IPS-15b (cell line): ENCODE data around the gene CDKN1C.

Source experiments
- H3K27me3 ChIP-seq: one replicate; pipeline ENCODE4 v1.6.1; 2013; ENCODE audit warnings: low read length; ENCODE audit not compliant: control insufficient read depth, insufficient read depth
- H3K36me3 ChIP-seq: one replicate; pipeline ENCODE4 v1.6.1; 2013; ENCODE audit warnings: low read length; ENCODE audit not compliant: control insufficient read depth, insufficient read depth
- H3K4me1 ChIP-seq: one replicate; pipeline ENCODE4 v1.6.1; 2013; ENCODE audit warnings: mild to moderate bottlenecking, low read length; ENCODE audit not compliant: control insufficient read depth, insufficient read depth
- H3K4me3 ChIP-seq: one replicate; pipeline ENCODE4 v1.5.1; 2013; ENCODE audit warnings: low read depth, low read length
- H3K9ac ChIP-seq: one replicate; pipeline ENCODE4 v1.6.1; 2013; ENCODE audit warnings: low read depth, mild to moderate bottlenecking, low read length
- H3K9me3 ChIP-seq: one replicate; pipeline ENCODE4 v1.6.1; 2013; ENCODE audit warnings: mild to moderate bottlenecking, low read length; ENCODE audit not compliant: control insufficient read depth, insufficient read depth

The CDKN1C gene

DNA sequence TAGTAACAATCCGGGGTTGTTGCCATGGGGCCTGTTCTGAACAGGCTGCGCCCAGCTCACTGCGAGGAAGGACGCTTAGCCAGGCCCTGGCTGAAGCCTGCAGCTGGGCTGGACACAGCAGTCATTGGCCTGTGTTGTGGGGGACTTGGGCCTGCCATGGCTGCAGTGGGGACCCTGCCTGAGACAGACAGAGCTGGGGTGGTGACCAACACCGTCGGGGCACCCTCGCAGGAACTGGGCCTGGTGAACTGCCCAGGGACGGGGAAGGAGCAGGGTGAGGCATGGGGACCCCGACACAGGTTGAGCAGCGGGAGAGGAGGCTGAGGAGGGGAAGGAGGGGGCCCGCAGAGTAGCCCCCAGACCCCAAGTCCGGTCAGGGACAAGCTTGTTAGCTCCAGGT is 34.8 kb upstream of the CDKN1C start:
- Histone ChIP-seq H3K4me3 (no peak overlapping the region), H3K4me1 (no peaks in the 10 kb centered on the region), H3K9ac (no peak overlapping the region)

DNA sequence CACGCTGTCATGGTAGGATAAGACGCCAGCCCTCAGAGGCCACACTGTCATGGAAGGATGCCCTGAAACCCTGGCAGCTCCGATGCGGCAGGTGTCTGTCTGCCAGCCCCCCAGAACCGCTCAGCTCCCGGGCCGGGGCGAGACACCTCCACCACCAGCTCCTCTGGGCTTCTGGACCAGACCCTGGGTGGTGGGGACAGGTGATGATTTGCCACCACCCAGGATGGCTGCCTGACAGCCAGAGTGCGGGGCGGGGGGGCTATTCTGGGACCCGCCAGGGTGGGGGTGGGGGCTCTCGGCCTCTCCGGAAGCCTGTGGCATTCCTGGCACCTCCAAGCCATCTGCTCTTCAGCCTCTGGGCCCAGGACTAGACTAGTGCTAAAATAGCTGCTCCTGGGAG is 34.3 kb upstream of the CDKN1C start:
- H3K4me3 ChIP-seq, result no peak overlapping the region
- H3K36me3 ChIP-seq, result no peaks in the 10 kb centered on the region
- H3K4me1 ChIP-seq, result no peaks in the 10 kb centered on the region
- H3K9ac ChIP-seq, result no peak overlapping the region
- H3K27me3 ChIP-seq, result no peaks in the 10 kb centered on the region
- H3K9me3 ChIP-seq, result no peaks in the 10 kb centered on the region

More for the DNA sequence above, 34.8 kb upstream of the CDKN1C start:
- no peaks in the 10 kb centered on the region for H3K36me3 ChIP-seq
- H3K27me3 ChIP-seq, result no peaks in the 10 kb centered on the region
- H3K9me3 ChIP-seq, result no peaks in the 10 kb centered on the region

DNA sequence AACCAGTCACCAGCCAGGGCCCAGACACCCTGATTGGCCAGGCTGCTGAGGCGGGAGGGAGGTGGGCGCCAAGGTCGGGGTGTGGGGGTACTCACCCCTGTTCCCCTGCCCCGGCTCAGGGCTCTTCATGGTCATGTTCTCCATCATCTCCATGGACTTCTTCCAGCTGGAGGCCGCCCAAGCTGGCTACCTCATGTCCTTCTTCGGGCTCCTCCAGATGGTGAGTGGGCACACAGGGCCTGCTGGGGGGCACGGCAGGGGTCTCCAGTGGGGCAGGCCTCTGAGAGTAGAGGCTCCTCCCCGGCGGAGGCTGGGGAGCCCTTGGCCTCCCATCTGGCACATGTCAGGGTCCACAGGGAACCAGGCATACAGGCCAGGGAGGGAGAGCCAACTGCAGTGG is 33.6 kb upstream of the CDKN1C start:
- H3K36me3 ChIP-seq, result no peaks in the 10 kb centered on the region
- no peak overlapping the region for H3K9ac ChIP-seq
- H3K4me1 ChIP-seq, result no peaks in the 10 kb centered on the region
- H3K9me3 ChIP-seq, result no peaks in the 10 kb centered on the region
- H3K27me3 ChIP-seq, result no peaks in the 10 kb centered on the region
- H3K4me3 ChIP-seq, result no peak overlapping the region

DNA sequence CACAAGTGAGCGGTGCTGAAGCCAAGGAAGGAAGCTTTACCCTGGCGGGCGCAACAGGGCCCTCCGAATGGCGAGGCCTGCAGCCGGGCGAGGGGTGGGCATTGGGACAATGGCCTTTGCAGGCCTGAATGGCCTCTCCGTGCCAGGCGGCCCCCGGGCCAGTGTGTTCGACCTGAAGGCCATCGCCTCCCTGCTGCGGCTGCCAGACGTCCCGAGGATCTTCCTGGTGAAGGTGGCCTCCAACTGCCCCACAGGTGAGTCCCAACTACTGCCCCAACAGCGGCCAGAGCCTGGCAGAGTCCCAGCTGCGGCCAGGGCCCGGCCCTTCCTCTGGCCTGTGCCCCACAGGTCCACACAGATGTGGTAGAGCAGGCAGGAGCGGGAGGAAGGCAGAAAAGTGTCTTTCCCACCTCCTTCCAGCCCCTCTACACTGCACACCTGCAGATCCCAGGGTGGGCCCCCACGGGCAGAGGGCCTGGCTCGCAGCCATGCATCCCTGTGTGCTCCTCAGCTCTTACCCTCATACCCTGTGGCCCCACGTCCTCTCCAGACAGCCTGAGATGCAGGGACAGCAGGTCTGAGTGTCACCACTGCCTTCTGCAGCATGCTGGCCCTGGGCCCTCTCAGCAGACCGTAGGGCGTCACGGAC is 32.4 kb upstream of the CDKN1C start:
- no peaks in the 10 kb centered on the region for H3K4me1 ChIP-seq
- no peak overlapping the region for H3K9ac ChIP-seq

DNA sequence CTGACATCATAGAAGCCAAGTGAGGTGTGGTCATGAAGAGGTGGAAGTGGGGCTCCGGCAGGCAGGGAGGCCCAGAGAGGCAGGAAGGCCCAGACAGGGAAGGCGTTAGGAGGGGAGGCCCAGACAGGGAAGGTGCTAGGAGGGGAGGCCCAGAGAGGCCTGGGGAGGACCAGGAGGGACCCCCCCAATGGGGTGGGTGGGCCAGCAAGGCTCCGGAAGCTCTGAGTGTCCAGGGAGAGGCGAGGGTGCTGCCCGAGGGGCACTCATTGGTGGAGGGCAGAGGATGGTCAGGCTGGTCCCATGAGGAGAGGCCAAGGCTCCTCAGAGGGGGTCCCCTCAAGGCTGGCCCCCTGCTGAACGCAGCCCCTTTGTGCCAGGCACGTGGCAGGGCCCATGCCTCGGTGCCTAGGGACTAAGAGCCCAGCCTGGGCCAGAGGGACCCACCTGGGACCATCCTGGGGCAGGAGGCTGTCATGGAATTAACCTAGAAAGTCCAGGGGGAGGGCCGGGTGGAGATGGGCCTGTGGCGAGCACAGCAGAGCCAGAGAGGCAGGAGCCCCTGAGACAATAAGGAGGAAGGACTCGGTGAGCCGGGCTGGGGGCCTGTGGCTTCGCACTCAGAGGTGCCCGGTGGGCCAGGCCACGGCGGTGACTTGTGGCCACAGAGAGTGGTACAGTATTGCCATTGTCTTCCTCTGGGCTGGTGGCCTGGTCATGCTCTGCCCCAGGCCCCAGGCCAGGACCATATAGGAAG is 31.5 kb upstream of the CDKN1C start:
- Histone ChIP-seq H3K36me3 (no peaks in the 10 kb centered on the region), H3K9ac (no peak overlapping the region), H3K27me3 (no peaks in the 10 kb centered on the region), H3K4me3 (no peak overlapping the region), H3K4me1 (no peaks in the 10 kb centered on the region), H3K9me3 (no peaks in the 10 kb centered on the region)

More for the DNA sequence above, 32.4 kb upstream of the CDKN1C start:
- no peaks in the 10 kb centered on the region for H3K27me3 ChIP-seq
- H3K9me3 ChIP-seq, result no peaks in the 10 kb centered on the region
- H3K36me3 ChIP-seq, result no peaks in the 10 kb centered on the region
- H3K4me3 ChIP-seq, result no peak overlapping the region

DNA sequence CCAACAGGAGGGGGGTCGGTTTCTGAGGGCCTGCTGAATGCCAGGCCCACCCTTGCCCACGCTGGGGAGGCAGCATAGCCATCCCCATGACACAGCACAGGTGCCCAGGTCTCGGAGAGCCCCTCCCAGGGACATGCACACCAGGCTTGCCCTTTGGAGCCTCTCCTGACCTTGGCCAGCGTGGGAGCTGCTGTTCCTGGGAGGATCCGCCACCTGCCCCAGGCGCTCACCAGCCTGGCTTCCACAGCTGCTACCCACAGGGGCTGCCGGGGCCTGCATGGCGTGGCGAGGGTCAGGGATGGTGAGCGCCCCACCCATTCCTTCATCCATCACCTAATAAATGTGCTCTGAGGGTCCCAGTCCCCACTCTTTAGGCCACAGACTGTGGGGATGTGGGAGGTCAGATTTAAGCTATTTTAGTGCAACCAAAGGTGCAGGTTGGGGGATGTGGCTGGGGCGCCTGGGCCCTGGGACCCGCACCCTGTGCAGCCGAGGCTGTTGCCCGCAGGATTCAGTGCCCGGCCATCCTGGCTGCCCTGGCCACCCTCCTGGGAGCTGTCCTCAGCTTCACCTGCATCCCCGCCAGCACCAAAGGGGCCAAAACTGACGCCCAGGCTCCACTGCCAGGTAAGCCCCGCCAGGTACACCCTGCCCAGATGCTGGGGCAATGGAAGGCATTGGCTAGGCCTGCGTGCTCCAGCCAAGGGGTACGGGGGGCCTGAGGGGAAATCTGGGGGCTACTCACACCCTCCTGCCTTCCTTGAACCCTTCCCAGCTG is 30.7 kb upstream of the CDKN1C start:
- Histone ChIP-seq H3K36me3 (no peaks in the 10 kb centered on the region), H3K9ac (no peak overlapping the region), H3K27me3 (no peaks in the 10 kb centered on the region), H3K4me3 (no peak overlapping the region), H3K9me3 (no peaks in the 10 kb centered on the region), H3K4me1 (no peaks in the 10 kb centered on the region)

DNA sequence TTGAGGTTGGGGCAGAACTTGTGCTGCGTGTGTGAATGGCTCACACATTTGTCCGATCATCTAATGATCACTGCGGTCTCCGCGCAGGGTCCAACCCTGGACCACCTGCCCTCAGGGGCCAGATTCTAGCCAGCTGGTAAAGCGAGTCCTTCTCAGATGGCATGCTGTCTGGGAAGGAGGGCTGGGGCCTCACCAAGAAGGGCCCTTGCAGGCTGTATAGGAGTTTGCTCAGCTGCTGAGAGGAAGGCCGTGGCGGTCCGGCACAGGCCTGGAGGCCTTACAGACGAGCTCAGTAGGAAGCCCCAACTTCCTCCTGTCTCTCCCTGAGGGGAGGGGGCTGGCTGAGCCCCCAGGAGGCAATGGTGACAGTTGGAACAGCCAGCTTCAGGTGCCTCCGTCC is 29.9 kb upstream of the CDKN1C start:
- no peak overlapping the region for H3K9ac ChIP-seq
- no peak overlapping the region for H3K4me3 ChIP-seq
- no peaks in the 10 kb centered on the region for H3K27me3 ChIP-seq
- H3K4me1 ChIP-seq, result no peaks in the 10 kb centered on the region
- no peaks in the 10 kb centered on the region for H3K9me3 ChIP-seq
- H3K36me3 ChIP-seq, result no peaks in the 10 kb centered on the region

DNA sequence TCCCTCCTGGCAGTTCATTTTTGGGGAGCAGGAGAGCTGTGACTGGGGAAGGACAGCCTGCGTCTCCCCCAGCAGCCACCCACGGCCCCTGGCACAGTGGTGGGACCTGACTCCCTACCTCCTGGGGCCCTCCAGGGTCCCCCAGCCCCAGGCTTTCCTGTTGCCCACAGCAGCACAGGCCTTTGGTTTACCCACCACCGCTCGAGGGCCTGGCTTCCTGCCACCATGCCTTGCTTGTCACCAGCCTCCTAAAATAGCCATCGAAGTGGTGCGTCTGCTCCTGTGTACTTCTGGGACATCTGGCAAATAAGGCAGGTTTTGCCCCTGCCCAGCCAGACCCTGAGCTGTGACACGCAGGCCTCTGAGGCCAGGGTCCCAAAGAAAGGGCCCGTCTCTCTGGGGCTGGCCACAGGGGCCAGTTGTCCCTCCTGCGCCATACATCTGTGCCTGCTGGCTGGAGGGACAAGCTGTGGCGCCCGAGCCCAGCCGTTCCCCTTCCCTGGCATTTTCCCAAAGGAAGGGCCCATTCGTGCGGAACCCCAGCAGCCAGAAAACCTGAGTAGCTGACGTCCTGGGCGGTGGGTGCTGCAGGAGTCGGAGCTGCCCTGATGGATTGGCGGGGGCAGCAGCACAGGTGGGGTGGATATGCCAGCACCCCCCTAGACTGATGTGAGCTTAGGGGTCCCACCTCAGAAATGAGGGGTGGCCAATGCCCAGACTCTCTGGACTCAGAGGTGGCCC is 29.1 kb upstream of the CDKN1C start:
- H3K36me3 ChIP-seq, result no peaks in the 10 kb centered on the region
- no peaks in the 10 kb centered on the region for H3K27me3 ChIP-seq
- no peak overlapping the region for H3K4me3 ChIP-seq
- H3K9me3 ChIP-seq, result no peaks in the 10 kb centered on the region
- no peak overlapping the region for H3K9ac ChIP-seq
- H3K4me1 ChIP-seq, result no peaks in the 10 kb centered on the region

DNA sequence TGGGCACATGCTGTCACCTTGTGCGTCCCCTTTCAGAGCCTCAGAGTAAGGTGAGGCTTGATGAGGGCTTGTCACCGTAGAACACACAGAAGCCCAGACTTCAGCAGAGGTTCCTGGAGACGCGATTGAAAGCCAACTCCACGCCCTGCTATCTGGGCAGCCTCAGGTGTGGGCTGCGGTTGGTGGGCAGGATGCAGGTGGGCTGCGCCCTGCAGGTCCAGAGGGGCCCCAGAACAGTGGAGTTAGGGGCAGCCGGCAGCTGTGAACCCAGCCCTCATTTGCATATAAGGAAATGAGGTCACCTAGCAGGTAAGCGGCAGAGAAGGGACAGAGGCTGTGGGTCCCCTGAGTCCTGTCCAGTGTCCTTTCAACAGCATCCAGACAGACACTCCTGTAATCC is 28.2 kb upstream of the CDKN1C start:
- no peaks in the 10 kb centered on the region for H3K36me3 ChIP-seq
- no peaks in the 10 kb centered on the region for H3K9me3 ChIP-seq
- H3K9ac ChIP-seq, result no peak overlapping the region
- no peak overlapping the region for H3K4me3 ChIP-seq
- H3K4me1 ChIP-seq, result no peaks in the 10 kb centered on the region
- no peaks in the 10 kb centered on the region for H3K27me3 ChIP-seq

DNA sequence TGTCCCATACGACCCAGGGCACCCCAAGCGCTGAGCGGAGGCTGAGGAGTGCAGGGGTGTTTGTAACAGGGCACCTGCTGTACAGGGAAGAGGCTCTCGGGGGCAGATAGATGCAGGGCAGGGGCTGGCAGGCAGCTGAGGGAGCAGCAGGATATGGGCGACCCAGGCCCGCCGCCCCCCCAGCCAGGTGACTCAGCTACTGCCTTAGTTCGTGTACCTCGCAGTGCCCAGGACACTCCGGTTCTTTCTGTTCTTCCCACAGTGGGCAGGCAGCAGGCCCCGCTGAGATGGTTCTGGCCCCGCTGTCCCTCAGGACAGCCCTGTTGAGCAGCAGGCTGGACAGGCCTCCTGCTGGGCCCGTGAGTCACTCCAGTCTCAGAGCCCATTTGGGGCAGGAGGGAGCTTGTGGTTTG is 27.4 kb upstream of the CDKN1C start:
- no peaks in the 10 kb centered on the region for H3K4me1 ChIP-seq
- no peak overlapping the region for H3K4me3 ChIP-seq
- H3K36me3 ChIP-seq, result peaks cover 4% of the 10 kb centered on the region
- no peak overlapping the region for H3K9ac ChIP-seq
- H3K9me3 ChIP-seq, result no peaks in the 10 kb centered on the region
- H3K27me3 ChIP-seq, result no peaks in the 10 kb centered on the region

DNA sequence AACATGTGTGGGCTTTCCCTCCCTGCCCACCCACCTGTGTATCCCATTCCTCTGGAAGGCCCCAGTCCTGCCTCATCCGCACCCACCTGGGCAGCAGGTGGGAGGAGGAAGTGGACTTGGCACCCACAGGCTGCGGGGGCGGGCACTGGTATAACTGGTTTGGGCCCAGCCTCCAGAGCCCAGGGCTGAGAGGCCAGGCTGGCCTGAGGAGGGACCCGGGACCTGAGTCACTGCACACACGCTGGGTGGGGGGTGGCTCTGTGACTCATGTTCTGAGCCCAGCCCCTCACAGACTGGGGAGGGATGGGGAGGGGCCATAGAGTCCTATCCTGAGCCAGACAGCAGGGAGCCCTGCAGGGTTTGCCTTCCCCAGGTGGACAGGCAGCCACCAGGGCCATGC is 26.9 kb upstream of the CDKN1C start:
- peaks cover 4% of the 10 kb centered on the region for H3K36me3 ChIP-seq
- no peaks in the 10 kb centered on the region for H3K27me3 ChIP-seq
- no peaks in the 10 kb centered on the region for H3K4me1 ChIP-seq
- H3K9ac ChIP-seq, result no peak overlapping the region
- no peaks in the 10 kb centered on the region for H3K9me3 ChIP-seq
- H3K4me3 ChIP-seq, result no peak overlapping the region
